ENCODE data around the gene CRB1.

CRB1 gene

GRCh38 chr1:197515421-197515820, 247.4 kb downstream of the CRB1 start:
- in situ Hi-C loops (cut with HindIII; ENCODE audit: low sequenced_read_pairs) = no loop called here

GRCh38 chr1:197519741-197520334, 251.8 kb downstream of the CRB1 start:
- in situ Hi-C loops (cut with HindIII; ENCODE audit: low sequenced_read_pairs) = no loop called here

GRCh38 chr1:197521118-197521739, 253.2 kb downstream of the CRB1 start:
- in situ Hi-C loops (cut with HindIII; ENCODE audit: low sequenced_read_pairs) = no loop called here

- in situ Hi-C loops (cut with HindIII; ENCODE audit: low sequenced_read_pairs) = no loop called here
Measured at GRCh38 chr1:197526736-197527371, 258.8 kb downstream of the CRB1 start.

Measured in endothelial cell of hepatic sinusoid (primary cell).